Endothelial cell (in vitro differentiated cells): ENCODE data around the gene MYZAP. TPM values are rescaled to one million over a fixed set of nuclear protein-coding genes. Genes with fewer than 3 reads are reported as not detected.

Experiments used
- DNase-seq: peaks from one replicate; pipeline ENCODE4 v3.0.0; 2021; ENCODE audit warnings: low spot score
- H3K27ac Mint-ChIP-seq: one replicate; pipeline ENCODE4 v1.8.0; 2021; ENCODE audit warnings: mixed read lengths, inconsistent platforms; ENCODE audit not compliant: unreplicated experiment
- H3K27me3 Mint-ChIP-seq: one replicate; pipeline ENCODE4 v1.8.0; 2021; ENCODE audit warnings: mild to moderate bottlenecking, moderate library complexity, mixed read lengths, inconsistent platforms; ENCODE audit not compliant: unreplicated experiment
- H3K36me3 Mint-ChIP-seq: one replicate; pipeline ENCODE4 v1.8.0; 2021; ENCODE audit warnings: mild to moderate bottlenecking, low read depth, mixed read lengths, inconsistent platforms; ENCODE audit not compliant: unreplicated experiment
- H3K4me1 Mint-ChIP-seq: one replicate; pipeline ENCODE4 v1.8.0; 2021; ENCODE audit warnings: mild to moderate bottlenecking, mixed read lengths, inconsistent platforms; ENCODE audit not compliant: unreplicated experiment
- H3K4me3 Mint-ChIP-seq: one replicate; pipeline ENCODE4 v1.8.0; 2021; ENCODE audit warnings: mild to moderate bottlenecking, mixed read lengths, inconsistent platforms; ENCODE audit not compliant: unreplicated experiment
- H3K9me3 Mint-ChIP-seq: one replicate; pipeline ENCODE4 v1.8.0; 2021; ENCODE audit warnings: mixed read lengths, inconsistent platforms; ENCODE audit not compliant: unreplicated experiment
- total RNA-seq: library from RNA; stranded (reverse); fragmentation: NEBNext Ultra II Directional; extraction: Animal tissue kit (Norgen Biotek cat#: 25700); gene quantifications from one replicate; pipeline ENCODE4 v1.2.1, GENCODE V29; 2021; ENCODE audit not compliant: unreplicated experiment
- TF ChIP-seq, protein P1 (sequence below): fragments of 200-600 bp; sonication (generic); IDR thresholded peaks from one replicate; pipeline ENCODE4 v1.5.0; 2021; ENCODE audit warnings: antibody characterized with exemption; ENCODE audit not compliant: unreplicated experiment

Gene MYZAP
- total RNA-seq, 1 donor from 2014 or later: 55.3 TPM

DNA sequence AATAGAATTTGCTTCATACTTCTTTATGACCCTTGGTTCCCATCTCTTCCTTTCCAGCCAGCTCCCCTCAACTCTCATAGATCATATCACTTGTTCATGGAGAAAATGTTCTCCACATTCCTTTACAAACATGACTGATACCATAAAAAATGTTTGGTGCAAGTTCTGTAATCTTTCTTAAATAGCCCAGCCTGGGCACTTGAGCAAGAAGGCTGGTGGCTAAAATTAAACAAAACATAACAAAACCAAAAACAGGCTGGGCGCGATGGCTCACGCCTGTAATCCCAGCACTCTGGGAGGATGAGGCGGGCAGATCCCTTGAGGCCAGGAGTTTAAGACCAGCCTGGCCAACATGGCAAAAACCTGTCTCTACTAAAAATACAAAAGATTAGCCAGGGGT is 105.9 kb downstream of the MYZAP start:
- Mint-ChIP-seq H3K9me3 (no peaks in the 10 kb centered on the region), H3K36me3 (peaks cover 11% of the 10 kb centered on the region), H3K4me1 (peaks cover 35% of the 10 kb centered on the region), H3K27me3 (peaks cover 5% of the 10 kb centered on the region), H3K27ac (no peak overlapping the region), H3K4me3 (no peak overlapping the region)
- TF ChIP-seq, protein P1, sequence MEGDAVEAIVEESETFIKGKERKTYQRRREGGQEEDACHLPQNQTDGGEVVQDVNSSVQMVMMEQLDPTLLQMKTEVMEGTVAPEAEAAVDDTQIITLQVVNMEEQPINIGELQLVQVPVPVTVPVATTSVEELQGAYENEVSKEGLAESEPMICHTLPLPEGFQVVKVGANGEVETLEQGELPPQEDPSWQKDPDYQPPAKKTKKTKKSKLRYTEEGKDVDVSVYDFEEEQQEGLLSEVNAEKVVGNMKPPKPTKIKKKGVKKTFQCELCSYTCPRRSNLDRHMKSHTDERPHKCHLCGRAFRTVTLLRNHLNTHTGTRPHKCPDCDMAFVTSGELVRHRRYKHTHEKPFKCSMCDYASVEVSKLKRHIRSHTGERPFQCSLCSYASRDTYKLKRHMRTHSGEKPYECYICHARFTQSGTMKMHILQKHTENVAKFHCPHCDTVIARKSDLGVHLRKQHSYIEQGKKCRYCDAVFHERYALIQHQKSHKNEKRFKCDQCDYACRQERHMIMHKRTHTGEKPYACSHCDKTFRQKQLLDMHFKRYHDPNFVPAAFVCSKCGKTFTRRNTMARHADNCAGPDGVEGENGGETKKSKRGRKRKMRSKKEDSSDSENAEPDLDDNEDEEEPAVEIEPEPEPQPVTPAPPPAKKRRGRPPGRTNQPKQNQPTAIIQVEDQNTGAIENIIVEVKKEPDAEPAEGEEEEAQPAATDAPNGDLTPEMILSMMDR: no peak
- DNase-seq: no peak

GRCh38 chr15:57698243-57698642 is 106.5 kb downstream of the MYZAP start:
- H3K9me3 Mint-ChIP-seq: no peaks in the 10 kb centered on the region
- DNase-seq: no peak
- H3K27me3 Mint-ChIP-seq: peaks cover 5% of the 10 kb centered on the region
- TF ChIP-seq, protein P1: no peak
- H3K4me1 Mint-ChIP-seq: peaks cover 35% of the 10 kb centered on the region
- peaks cover 11% of the 10 kb centered on the region for H3K36me3 Mint-ChIP-seq
- no peak overlapping the region for H3K4me3 Mint-ChIP-seq
- no peak overlapping the region for H3K27ac Mint-ChIP-seq

DNA sequence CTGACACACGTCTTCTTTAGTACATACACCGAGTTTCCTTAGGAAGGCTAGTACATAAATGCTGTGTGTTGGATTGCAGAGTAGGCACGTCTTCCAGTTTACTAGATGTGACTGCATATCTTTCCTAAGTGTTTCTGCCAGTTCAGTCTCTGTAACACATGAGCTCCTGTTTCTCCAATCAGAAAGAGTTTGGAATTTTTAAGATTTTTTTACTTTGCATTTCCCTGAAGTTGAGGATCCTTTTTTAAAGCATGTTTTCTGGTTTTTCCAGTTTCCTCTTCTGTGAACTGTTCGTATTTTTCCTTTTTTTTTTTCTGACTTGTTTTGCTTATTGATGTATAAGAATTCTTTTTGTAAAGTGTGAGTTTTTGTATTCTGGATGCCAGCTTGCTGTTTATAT is 107.3 kb downstream of the MYZAP start:
- H3K9me3 Mint-ChIP-seq: no peaks in the 10 kb centered on the region
- H3K27me3 Mint-ChIP-seq: peaks cover 5% of the 10 kb centered on the region
- no peak for DNase-seq
- peaks cover 36% of the 10 kb centered on the region for H3K4me1 Mint-ChIP-seq
- no peak overlapping the region for H3K27ac Mint-ChIP-seq
- no peak overlapping the region for H3K4me3 Mint-ChIP-seq
- H3K36me3 Mint-ChIP-seq: peaks cover 12% of the 10 kb centered on the region
- TF ChIP-seq, protein P1: no peak

GRCh38 chr15:57703387-57703786 is 111.7 kb downstream of the MYZAP start:
- H3K36me3 Mint-ChIP-seq: peaks cover 11% of the 10 kb centered on the region
- TF ChIP-seq, protein P1: no peak
- no peak overlapping the region for H3K4me3 Mint-ChIP-seq
- peaks cover 19% of the 10 kb centered on the region for H3K4me1 Mint-ChIP-seq
- no peak for DNase-seq
- H3K27me3 Mint-ChIP-seq: peaks cover 8% of the 10 kb centered on the region
- no peaks in the 10 kb centered on the region for H3K9me3 Mint-ChIP-seq
- no peak overlapping the region for H3K27ac Mint-ChIP-seq

DNA sequence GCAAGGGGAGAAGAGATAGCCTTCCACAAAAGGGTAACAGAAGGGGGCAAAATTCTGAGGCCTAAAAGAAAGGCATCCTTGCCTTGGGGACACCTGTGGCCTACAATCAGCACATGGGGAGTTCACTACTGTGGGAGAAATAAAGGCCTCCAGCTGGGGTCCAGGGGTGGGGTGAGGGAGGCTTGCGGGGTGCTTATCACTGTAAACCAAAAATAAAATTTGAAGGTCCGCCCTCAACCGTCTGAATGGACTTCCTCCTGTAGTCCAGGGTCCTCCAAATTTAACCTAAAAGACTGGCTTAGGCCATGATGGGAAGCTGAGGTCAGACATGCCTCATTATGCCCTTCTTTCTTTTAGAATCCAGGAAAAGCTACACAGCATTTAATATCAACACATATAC is 112.7 kb downstream of the MYZAP start:
- Mint-ChIP-seq H3K36me3 (peaks cover 15% of the 10 kb centered on the region), H3K4me3 (no peak overlapping the region), H3K9me3 (no peaks in the 10 kb centered on the region), H3K27ac (no peak overlapping the region), H3K4me1 (peaks cover 28% of the 10 kb centered on the region), H3K27me3 (peaks cover 8% of the 10 kb centered on the region)
- TF ChIP-seq, protein P1: no peak
- no peak for DNase-seq
